ENCODE data around the gene TNNC2.
"Not testable (repeated sequence)": the region's sequence is repeated elsewhere in the genome, so short reads cannot be mapped to it uniquely, and the experiment has no call there.

TNNC2 gene

DNA sequence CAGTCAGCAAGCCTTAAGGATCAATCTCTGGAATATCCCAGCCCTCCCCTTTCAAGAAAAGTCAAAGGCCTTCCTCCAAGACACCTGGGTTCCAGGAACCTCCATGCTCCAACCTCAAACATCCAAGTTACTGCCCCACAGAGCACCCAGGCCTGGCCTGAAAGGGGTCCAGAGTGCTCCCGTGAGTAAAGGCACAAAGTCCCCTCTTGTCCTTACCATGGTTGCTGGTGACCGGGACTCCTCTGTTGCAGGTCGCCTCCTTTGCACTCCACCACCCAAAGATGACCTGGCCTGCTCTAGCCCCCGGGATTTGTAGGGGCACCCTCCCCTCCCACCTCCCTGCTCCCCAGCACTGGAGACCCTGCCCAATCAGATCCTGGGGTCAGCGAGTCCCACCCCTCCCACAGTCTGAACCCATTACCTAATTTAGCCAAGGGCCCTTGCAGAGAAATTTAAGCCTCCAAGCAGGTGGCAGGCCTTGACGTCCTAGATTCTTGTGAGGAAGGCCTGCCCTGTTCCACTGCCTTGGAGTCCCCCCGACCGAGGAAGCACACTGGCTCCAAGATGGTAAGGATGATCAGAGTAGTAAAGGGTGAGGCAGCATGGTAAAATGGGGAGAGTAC, at the start of gene TNNC2:
TNNC2 (minus strand) TSS at position 283 of the 623 bp plus-strand sequence; CDS start at position 219, 64 bp downstream.
- no peak for DNase-seq

DNA sequence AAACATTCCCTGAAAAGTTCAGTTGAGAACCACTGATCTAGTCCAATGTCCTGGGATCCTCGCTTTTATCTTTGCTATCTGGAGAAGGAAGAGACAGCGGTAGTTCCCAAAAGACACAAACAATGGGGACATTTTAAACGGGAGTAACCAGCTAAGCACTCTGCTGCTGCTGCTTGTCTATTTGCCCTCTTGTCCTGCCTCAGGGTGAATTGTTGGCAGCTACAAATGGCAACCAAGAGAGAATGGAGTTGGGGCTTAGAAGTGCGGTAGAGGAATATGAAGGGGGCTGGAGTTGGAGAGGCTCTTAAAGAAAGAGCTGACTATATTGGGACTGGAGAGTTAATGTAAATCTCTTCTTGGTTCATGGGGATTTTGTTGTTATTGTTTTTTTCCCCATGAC, 47.5 kb upstream of the TNNC2 start:
- no peak for DNase-seq

DNA sequence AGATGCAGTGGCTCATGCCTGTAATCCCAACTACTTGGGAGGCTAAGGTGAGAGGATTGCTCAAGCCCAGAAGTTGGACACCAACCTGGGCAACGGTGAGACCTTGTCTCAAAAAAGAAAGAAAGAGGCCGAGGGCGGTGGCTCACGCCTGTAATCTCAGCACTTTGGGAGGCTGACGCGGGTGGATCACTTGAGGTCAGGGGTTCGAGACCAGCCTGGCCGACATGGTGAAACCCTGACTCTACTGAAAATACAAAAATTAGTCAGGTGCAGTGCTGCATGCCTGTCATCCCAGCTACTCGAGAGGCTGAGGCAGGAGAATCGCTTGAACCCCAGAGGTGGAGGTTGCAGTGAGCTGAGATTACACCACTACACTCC, 47.0 kb upstream of the TNNC2 start:
- not testable (repeated sequence) for DNase-seq

DNA sequence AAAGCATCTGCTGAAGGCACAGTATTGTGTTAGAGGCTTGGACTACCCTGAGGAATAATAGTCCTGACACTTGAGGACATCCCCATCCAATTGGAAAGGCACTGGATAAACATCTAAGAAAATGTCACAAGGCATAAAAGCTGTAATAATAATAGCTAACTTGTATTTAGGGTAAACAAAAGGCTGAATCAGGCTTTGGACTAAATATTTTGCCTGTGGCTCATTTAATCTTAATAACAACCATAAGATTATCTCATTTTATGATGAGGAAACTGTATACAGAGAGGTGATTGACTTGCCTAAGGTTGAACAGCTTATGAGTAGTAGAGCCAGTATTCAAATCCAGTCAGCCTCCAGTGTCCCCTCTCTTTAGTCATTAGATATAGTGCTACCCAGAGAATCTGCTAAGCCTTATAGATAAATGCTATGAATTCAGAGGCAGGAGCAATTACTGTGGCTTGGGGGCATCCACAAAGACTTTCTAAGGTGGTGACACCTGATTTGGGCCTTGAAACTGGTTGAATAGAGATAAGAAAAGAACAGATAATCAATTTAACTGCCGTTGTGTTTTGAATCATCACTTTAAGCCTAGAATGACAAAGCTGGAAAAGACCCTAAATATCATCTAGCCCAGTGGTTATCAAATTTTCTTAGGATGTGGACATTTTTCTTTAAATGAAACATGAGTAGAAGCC, 46.4 kb upstream of the TNNC2 start:
- no peak for DNase-seq

DNA sequence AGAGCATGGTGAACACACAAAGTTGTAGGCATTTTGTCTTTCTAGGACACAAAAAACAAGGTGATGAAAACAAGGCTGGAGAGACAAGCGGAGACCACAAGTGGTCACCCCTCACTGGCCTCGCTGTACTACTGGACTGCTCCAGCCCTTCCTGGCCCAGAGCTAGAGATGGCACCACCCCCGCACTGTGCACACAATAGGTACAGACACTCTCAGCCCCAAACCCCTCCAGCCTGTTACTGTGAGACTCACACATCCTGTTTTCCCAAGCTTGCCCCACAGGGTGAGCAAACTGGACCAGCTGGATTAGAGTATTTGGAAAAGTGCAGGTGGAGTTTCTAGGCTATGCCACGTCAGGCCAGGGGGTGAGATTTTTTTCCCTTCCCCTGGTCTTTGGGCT, 45.5 kb upstream of the TNNC2 start:
- DNase-seq = no peak

DNA sequence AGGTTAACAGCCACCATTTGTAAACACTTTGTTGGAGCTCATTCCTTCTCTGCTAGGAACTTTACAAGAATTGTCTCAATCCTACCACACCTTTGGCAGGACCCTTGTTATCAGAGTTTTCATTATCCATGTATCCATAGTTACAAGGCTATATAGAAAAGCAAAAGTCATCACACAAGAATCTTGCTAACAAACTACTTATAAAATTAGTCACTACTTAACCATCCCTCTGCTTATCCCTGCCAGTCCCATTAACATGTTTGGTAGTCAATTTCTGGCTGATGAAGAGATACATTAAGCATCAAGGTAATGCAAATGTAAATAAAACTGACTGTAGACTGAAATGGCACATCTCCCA, 40.7 kb upstream of the TNNC2 start:
- DNase-seq = no peak

DNA sequence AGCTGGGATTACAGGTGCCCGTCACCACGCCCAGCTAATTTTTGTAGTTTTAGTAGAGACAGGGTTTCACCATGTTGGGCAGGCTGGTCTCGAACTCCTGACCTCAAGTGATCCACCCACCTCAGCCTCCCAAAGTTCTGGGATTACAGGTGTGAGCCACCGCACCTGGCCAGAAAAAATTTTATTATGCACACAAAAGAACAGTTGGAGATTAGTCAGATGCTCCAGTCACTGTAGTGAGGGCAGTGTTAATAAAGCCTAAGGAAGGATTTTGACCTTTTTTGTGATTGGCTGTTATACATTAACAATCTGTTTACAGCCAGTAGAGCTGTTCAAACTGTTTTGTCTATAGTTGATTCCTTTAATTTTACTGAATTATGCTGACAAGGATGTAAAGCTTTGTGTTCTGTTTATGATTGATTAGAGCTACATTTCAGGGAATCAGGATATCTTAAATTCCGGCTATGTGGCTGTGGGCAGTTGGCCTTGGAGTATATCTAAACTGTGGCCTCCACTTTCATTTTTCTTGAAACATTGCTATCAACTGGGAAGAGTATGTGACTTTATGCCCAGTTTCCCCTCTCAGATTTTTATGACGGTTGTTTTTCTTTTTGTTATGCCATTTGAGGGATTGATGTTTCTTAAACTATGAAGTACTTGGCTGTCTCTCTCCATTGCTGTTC, 40.2 kb upstream of the TNNC2 start:
- no peak for DNase-seq

DNA sequence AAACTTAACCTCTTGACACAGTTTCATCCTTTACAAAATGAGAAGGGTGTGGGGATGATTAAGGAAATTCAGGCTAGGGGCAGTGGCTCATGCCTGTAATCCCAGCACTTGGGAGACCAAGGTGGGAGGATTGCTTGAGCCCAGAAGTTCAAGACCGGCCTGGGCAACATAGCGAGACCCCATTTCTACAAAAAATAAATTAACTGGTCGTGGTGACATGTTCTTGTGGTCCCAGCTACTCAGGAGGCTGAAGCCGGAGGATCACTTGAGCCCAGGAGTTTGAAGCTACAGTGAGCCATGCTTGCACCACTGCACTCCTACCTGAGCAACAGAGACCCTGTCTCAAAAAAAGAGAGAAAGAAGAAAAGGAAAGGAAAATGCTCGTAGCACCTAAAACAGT, 39.3 kb upstream of the TNNC2 start:
- no peak for DNase-seq

DNA sequence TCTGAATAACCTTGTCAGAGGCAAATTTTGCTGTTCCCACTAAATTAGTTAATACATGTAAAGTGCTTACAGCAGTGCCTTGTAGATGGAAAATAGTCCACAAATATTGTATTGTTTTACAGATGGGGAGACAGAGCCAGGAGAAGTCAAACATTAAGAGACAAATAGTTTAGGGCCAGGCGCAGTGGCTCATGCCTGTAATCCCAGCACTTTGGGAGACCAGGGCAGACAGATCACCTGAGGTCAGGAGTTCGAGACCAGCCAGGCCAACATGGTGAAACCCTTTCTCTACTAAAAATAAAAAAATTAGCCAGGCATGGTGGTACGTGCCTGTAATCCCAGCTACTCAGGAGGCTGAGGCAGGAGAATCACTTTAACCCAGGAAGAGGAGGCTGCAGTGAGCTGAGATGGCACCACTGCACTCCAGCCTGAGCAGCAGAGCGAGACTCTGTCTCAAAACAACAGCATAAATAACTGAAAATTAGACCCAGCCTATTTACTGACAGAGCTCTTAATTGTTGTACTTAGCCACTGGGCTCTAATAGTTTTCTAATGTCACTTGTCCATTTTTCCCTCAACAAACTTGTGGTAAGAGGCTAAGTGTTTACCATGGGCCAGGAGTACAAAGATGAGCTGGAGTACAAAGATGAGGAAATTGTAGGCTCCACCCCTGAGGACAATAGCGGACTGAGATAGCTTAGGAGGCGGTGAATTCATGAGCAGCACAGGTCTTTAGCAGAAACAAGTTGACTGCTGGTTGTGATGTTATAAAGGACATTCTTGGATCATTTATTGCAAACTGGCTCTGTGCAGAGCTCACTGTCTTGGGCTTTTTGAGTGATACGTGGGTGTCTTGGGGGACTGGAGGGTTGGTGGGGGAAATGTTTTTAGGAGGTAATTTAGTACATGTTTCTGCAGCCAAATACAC, 36.7 kb upstream of the TNNC2 start:
- DNase-seq = peak; percentile 21 to 30

DNA sequence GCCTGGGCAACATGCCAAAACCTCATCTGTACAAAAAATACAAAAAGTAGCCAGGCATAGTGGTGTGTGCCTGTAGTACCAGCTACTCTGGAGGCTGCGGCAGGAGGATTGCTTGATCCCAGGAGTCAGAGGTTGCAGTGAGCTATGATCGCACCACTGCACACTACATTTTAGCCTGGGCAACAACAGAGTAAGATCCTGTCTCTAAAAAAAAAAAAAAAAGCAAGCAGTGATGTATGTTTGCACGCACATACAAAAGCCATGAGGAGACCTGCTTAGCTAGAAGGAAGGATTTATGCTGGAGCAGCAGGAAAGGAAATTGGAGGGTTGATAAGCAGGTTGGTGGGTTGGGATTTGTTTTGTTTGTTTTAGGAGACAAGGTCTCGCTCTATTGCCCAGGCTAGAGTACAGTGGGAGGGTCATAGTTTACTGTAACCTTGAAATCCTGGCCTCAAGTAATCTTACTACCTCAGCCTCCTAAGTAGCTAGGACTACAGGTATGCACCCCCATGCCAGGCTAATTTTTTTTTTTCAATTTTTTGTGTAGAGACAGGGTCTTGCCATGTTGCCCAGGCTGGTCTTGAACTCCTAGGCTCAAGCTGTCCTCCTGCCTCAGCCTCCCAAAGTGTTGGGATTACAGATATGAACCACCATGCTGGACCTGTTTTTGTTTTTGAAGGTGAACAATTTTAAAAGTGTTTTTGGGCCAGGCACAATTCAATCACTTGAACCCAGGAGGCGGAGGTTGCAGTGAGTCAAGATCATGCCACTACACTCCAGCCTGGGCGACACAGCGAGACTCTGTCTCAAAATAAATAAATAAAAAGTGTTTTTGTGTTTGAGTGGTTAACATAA, 34.3 kb upstream of the TNNC2 start:
- DNase-seq = peak; percentile 25 to 45

DNA sequence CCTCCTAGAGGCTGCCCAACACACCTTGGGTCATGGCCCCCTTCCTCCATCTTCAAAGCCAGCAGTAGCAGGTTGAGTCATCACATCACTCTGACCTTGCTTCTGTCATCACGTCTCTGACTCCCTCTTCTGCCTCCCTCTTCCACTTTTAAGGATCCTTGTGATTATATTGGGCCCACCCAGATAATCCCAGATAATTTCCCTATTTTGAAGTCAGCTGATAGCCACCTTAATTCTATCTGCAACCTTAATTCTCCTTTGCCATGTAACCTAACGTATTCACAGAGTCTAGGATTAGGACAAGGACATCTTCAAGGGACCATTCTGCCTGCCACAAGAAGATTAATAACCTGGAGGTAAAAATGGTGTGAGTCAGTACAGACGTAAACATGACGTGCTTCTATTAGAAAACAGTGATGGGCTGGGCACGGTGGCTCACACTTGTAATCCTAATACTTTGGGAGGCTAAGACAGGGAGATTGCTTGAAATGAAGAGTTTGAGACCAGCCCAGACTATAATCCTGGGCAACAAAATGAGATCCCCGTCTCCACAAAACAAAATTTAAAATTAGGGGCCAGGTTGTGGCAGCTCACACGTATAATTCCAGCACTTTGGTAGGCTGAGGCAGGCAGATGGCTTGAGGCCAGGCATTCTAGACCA, 33.6 kb upstream of the TNNC2 start:
- no peak for DNase-seq

DNA sequence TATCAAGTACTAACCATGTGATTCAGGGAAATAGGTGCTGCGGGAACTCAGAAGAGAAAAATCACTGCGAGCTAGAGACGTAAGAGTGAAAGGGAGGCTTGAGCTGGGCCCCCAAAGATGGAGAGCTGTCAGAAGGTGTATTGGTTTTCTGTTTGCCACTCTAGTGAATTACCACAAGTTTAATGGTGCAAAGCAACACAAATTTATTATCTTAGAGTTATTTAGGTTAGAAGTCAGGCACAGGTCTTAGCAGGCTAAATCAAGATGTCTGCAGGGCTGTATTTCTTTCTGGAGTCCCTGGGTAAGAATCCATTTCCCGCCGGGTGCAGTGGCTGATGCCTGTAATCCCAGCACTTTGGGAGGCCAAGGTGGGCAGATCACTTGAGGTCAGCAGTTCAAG, 32.8 kb upstream of the TNNC2 start:
- DNase-seq = no peak

DNA sequence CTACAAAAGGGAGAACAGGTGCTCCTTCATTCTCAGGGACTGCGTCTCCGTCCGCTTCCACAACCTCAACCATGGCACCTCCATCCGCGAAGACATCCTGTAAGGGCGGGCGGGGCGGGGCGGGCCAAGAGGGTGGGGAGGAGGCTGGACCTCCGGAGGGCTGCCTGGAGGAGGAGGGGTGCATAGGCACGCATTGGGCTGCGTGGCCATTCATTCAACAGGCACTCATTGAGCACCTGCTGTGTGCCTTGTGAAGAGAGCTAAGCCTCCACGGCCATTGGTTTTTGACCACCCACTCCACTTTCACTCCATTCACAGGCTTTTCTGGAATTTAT, 30.7 kb upstream of the TNNC2 start:
- DNase-seq = peak; percentile 12 to 57

DNA sequence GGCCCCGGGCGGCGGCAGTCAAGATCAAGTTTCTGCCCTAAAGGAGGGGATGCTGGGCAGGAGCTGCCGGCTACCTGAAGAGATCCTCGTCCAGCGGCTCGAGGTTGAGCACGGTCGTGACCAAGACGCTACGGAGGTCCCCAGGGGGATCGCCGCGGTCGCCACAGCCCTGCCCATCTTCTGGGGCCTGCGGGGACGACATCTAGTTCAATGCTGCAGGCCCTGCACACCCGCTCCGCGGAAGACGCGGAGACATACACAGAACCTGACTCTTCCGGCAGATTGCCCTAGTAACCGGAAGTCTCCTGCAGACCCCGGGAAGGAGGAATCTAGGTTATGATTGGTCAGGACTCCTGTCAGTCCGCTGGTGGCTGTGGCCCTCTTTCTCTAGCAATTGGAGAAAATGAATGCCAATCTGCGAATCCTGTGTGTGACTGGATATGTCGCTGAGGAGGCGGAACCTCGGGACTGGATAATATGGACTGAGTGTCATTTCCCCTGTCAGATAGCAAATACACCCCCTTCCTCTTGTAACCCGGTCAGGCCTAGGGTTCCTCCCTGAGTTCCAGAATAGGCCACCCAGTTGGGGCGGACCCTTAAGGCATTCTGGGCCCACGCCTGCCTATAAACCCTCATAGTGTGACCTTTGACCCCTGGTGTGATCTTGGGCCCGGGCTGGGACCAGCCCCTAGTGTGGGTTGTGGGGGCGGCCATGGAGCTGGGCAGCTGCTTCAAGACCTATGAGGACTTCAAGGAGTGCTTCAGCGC, 30.2 kb upstream of the TNNC2 start, which contains the start of the genes ACOT8 and ZSWIM3:
ACOT8 (minus strand) TSS at position 279 of the 768 bp plus-strand sequence; CDS start at position 202, 77 bp downstream.
ZSWIM3 (plus strand) TSS at position 501 of the 768 bp plus-strand sequence; CDS start at position 713, 212 bp downstream.
- DNase-seq = peak; percentile 99 to 100

DNA sequence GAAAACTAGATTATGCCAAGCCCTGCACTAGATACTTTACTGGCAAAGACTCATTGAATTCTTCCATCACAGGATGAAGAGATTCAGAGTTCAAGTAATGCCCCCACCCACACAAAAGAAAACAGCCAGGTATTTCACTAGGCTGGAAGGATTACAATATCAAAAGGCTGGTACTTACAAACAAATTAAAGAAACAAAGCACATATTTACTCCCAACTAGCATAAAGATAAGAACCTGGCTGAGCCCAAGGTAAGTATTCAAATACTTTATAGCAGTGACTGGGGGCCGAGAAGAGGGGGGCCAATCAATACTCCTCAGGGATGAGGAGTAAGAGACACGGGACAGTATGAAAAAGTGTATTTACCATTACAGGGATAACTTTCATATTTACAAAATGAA, 26.4 kb upstream of the TNNC2 start:
- no peak for DNase-seq

DNA sequence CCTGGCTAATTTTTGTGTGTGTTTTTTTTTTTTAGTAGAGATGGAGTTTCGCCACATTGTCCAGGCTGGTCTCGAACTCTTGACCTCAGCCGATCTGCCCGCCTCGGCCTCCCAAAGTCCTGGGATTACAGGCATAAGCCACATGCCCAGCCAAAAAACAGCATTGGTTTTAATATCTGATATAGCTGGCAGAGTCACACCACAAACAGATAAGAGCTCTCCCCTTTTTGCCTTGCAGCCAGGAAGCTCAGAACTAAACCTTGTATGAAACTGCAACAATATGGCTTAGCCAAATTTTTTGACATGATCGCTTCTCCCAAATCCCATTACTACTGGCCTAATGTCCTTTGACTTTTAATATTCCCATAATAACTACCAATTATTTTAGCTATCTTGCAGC, 25.2 kb upstream of the TNNC2 start:
- no peak for DNase-seq

DNA sequence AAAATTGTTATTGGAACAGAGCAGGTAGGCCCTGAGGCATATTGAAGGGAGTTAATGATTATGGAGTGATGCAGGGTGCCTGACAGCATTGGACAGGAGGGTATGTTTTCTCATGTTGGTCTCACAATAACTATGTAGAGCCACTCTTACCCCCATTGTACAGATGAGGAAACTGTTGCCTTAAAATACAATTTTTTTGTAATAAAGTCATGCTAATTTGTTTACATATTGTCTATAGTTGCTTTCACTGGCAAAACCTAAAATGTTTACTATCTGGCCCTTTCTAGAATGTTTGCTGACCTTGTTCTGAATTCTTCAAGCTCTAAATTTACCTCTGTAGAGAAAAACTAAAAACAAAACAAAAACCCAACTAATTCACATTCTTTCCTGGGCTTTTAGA, 24.4 kb upstream of the TNNC2 start:
- DNase-seq = no peak

DNA sequence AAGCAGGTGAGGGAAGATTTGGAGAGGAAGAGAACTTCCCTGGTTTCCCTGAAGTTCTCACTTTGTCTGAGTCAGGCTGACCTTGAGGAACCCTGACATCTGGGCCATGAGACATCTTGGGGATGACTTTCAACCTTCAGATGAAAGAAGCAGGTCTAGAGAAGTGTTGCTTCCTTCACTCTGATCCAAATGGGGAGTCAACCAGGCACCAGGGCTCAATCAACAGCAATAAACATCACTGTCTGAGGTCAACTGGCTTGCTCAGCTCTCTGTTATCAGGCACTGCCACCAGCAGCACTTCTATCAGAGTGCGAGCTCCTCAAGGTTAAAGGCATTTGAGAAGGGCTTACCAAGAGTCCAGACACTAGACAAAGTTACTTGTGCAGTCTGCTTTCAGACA, 23.8 kb upstream of the TNNC2 start:
- no peak for DNase-seq

DNA sequence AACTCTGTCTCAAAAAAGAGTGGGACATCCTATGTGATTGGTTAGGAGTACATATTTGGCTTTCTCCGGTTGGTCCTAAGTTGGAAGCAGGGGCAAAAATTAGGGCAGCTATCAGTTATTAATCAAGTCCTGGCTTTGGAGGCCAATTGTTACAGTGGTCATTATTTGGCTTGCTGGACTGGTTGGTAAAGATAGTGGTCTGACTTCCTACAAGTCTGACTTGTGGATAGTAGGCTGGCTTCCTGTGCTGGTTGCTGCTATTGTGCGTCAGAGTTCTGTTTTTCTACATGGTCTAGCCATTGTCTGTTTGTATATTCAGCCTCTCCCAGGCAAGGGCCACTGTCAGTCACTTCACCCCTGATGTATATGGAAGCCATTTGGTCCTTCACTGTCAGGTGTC, 23.1 kb upstream of the TNNC2 start:
- no peak for DNase-seq

DNA sequence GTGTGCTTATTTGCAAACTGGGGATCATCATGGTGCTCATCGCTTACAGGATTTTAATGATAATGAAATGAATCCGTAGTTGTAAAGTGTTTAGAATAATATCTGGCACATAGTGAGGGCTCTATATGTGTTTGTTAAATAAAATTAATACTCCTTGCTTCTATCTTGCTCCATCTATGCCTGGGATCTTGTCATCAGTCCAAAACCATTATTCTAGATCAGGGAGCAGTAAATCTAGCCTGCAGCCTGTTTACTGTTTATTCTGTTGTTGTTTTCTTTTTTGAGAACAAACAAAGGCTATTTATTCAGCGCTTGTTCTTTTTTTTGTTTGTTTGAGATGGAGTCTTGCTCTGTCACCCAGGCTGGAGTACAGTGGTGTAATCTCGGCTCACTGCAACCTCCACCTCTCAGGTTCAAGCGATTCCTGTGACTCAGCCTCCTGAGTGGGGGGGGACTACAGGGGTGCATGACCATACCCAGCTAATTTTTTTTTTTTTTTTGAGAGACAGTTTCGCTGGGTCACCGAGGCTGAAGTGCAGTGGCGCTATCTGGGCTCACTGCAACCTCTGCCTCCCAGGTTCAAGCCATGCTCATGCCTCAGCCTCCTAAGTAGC, 22.0 kb upstream of the TNNC2 start:
- no peak for DNase-seq

All from NCI-H2081 (cell line).